Measurements from ENCODE around the gene NRN1L.
A peak's percentile ranks its signal among the peaks of the same experiment; 100 is the strongest.
"Not testable (repeated sequence)": the region's sequence is repeated elsewhere in the genome, so short reads cannot be mapped to it uniquely, and the experiment has no call there.

NRN1L gene

GRCh38 chr16:67884684-67885083, at the start of gene NRN1L:
TSS of gene NRN1L (plus strand) at chr16:67884885. CDS start at chr16:67884904, 19 bp downstream.
- no peak for DNase-seq (ENCODE audit: low read depth in 2 of 2)

- DNase-seq (ENCODE audit: low read depth in 2 of 2): not testable (repeated sequence)
Measured at GRCh38 chr16:67837190-67837589, 47.5 kb upstream of the NRN1L start.

- DNase-seq (ENCODE audit: low read depth in 2 of 2): no peak
Measured at GRCh38 chr16:67837811-67838210, 46.9 kb upstream of the NRN1L start.

GRCh38 chr16:67841198-67841815, 43.4 kb upstream of the NRN1L start:
- no peak for DNase-seq (ENCODE audit: low read depth in 2 of 2)

GRCh38 chr16:67841816-67842508, 42.7 kb upstream of the NRN1L start, which contains the start of gene THAP11:
TSS of gene THAP11 (plus strand) at chr16:67842320. CDS start at chr16:67842555, 235 bp downstream.
- DNase-seq (ENCODE audit: low read depth in 2 of 2): peak; percentile 85 to 89

GRCh38 chr16:67842509-67843342, 42.0 kb upstream of the NRN1L start:
- peak; percentile 7 to 19 for DNase-seq (ENCODE audit: low read depth in 2 of 2)

GRCh38 chr16:67843343-67843765, 41.3 kb upstream of the NRN1L start:
- no peak for DNase-seq (ENCODE audit: low read depth in 2 of 2)

GRCh38 chr16:67844497-67844896, 40.2 kb upstream of the NRN1L start:
- DNase-seq (ENCODE audit: low read depth in 2 of 2): no peak

- no peak for DNase-seq (ENCODE audit: low read depth in 2 of 2)
Measured at GRCh38 chr16:67845291-67846062, 39.2 kb upstream of the NRN1L start.

- DNase-seq (ENCODE audit: low read depth in 2 of 2): no peak
Measured at GRCh38 chr16:67846063-67846319, 38.7 kb upstream of the NRN1L start.

- DNase-seq (ENCODE audit: low read depth in 2 of 2): peak; percentile 91 to 92
Measured at GRCh38 chr16:67846320-67847063, 38.2 kb upstream of the NRN1L start, which contains the start of gene NUTF2. TSS of gene NUTF2 (plus strand) at chr16:67846933. CDS start at chr16:67865131, 18,198 bp downstream.

GRCh38 chr16:67847064-67847861, 37.4 kb upstream of the NRN1L start, which contains the start of gene CENPT:
TSS of gene CENPT (minus strand) at chr16:67847693. CDS start at chr16:67833859, 13,834 bp downstream.
- no peak for DNase-seq (ENCODE audit: low read depth in 2 of 2)

- DNase-seq (ENCODE audit: low read depth in 2 of 2): no peak
Measured at GRCh38 chr16:67848118-67848517, 36.6 kb upstream of the NRN1L start.

- DNase-seq (ENCODE audit: low read depth in 2 of 2): no peak
Measured at GRCh38 chr16:67853670-67854069, 31.0 kb upstream of the NRN1L start.

- DNase-seq (ENCODE audit: low read depth in 2 of 2): no peak
Measured at GRCh38 chr16:67855789-67856188, 28.9 kb upstream of the NRN1L start.

- no peak for DNase-seq (ENCODE audit: low read depth in 2 of 2)
Measured at GRCh38 chr16:67856927-67857546, 27.6 kb upstream of the NRN1L start.

GRCh38 chr16:67857547-67858233, 27.0 kb upstream of the NRN1L start:
- DNase-seq (ENCODE audit: low read depth in 2 of 2): peak in 1 of 2 donors; percentile 15

GRCh38 chr16:67858500-67858899, 26.2 kb upstream of the NRN1L start:
- DNase-seq (ENCODE audit: low read depth in 2 of 2): no peak
